CD4-positive, alpha-beta T cell (primary cell): ENCODE measurements around the gene DNAJC8. TPM values are rescaled to one million over a fixed set of nuclear protein-coding genes. Genes with fewer than 3 reads are reported as not detected.

ENCODE experiments used
- ATAC-seq: fragments of 200-7000 bp; cut with Tn5 transposase; one replicate; pipeline ENCODE4 v1.10.0; 2022; ENCODE audit warnings: mild to moderate bottlenecking; ENCODE audit not compliant: poor library complexity
- CTCF ChIA-PET: fragments of 350-600 bp; sonication (Branson Sonifier 250); formaldehyde crosslinking; loops from one replicate; lab custom pipeline; 2021; ENCODE audit warnings: antibody characterized with exemption, inconsistent platforms; lab: Charles Lee
- POLR2A ChIA-PET: fragments of 350-600 bp; sonication (Branson Sonifier 250); formaldehyde crosslinking; loops from one replicate; lab custom pipeline; 2021; ENCODE audit warnings: antibody characterized with exemption, inconsistent platforms; lab: Charles Lee
- DNase-seq, 14 experiments: peaks; one replicate each; pipeline ENCODE4 v3.0.0-alpha.2; 2013 to 2020; ENCODE audit warnings: mixed read lengths in 2 of 14
- H3K27ac ChIP-seq, 2 donors: one replicate each; pipeline versions ENCODE4 v1.5.1 to v1.7.0; 2013; ENCODE audit warnings: low read length in 2 of 2, low read depth in 1 of 2, mild to moderate bottlenecking in 1 of 2
- H3K27me3 ChIP-seq, 2 experiments: 1 replicate in 1 of 2; 2 replicates in 1 of 2; pipeline versions ENCODE4 v1.6.1 to v1.7.0; 2013; ENCODE audit warnings: low read length in 2 of 2, control low read depth in 1 of 2, mild to moderate bottlenecking in 1 of 2, moderate library complexity in 1 of 2; ENCODE audit not compliant: insufficient read depth in 2 of 2, control insufficient read depth in 1 of 2
- H3K36me3 ChIP-seq: one replicate; pipeline ENCODE4 v1.6.1; 2013; ENCODE audit warnings: low read length, control low read depth; ENCODE audit not compliant: insufficient read depth
- H3K4me1 ChIP-seq: one replicate; pipeline ENCODE4 v1.6.1; 2013; ENCODE audit warnings: low read length, control low read depth; ENCODE audit not compliant: insufficient read depth
- H3K4me3 ChIP-seq: one replicate; pipeline ENCODE4 v1.5.1; 2013; ENCODE audit warnings: mild to moderate bottlenecking, low read length, moderate library complexity
- H3K9me3 ChIP-seq, 2 experiments: 1 replicate in 1 of 2; 2 replicates in 1 of 2; pipeline versions ENCODE4 v1.6.1 to v1.7.0; 2013; ENCODE audit warnings: low read length in 2 of 2, mild to moderate bottlenecking in 2 of 2, control low read depth in 1 of 2, moderate library complexity in 1 of 2; ENCODE audit not compliant: control insufficient read depth in 1 of 2, insufficient read depth in 1 of 2
- H3K27ac Mint-ChIP-seq: one replicate; pipeline ENCODE4 v1.8.0; 2020; ENCODE audit warnings: mixed read lengths
- H3K27me3 Mint-ChIP-seq: one replicate; pipeline ENCODE4 v1.8.0; 2021; ENCODE audit warnings: mixed read lengths
- H3K36me3 Mint-ChIP-seq: one replicate; pipeline ENCODE4 v1.8.0; 2021; ENCODE audit warnings: low read depth, mixed read lengths
- H3K4me1 Mint-ChIP-seq: one replicate; pipeline ENCODE4 v1.8.0; 2021; ENCODE audit warnings: low read depth, mixed read lengths
- H3K4me3 Mint-ChIP-seq: one replicate; pipeline ENCODE4 v1.8.0; 2020; ENCODE audit warnings: mild to moderate bottlenecking, mixed read lengths
- H3K9me3 Mint-ChIP-seq: one replicate; pipeline ENCODE4 v1.8.0; 2020; ENCODE audit warnings: mixed read lengths
- intact Hi-C, 2 experiments: fragments of 100-400 bp; cut with DNase I in 1 of 2; cut with micrococcal nuclease in 1 of 2; formaldehyde crosslinking; loops; one replicate each; pipeline versions ENCODE4 v1.15.1 to v1.9.0; 2023 to 2025; cut with DNase I, micrococcal nuclease
- total RNA-seq, 174 experiments: library from RNA in 2 of 174; stranded (reverse) in 2 of 174; gene quantifications; one replicate each; pipeline ENCODE4 v1.2.3 and lab custom pipeline; 2021 to 2026
- TF ChIP-seq, protein P1 (sequence below): fragments of 200-600 bp; IDR thresholded peaks from one replicate; pipeline ENCODE4 v1.8.0; 2022; ENCODE audit warnings: antibody characterized with exemption, mild to moderate bottlenecking

The DNAJC8 gene
- total RNA-seq, 2 experiments from 2014 or later, result 56.3 to 56.9 TPM

DNA sequence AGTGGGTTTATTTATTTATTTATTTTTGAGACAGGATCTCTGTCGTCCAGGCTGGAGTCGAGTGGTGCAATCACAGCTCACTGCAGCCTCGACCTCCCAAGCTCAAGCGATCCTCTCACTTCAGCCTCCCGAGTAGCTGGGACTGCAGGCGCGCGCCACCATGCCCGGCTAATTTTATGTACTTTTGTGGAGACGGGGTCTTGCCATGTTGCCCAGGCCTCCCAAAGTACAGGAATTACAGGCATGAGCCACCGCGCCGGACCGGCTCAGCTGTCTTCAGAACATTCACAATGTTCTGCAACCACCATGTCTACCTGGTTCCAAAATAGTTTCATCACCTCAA, 406 bp upstream of the DNAJC8 start:
- ATAC-seq (no peak), DNase-seq (peak in 1 of 14 experiments; percentile 29)
- Mint-ChIP-seq H3K27me3 (no peaks in the 10 kb centered on the region), H3K4me1 (peaks cover 29% of the 10 kb centered on the region), H3K4me3 (peak overlapping the region; percentile 12), H3K36me3 (peaks cover 28% of the 10 kb centered on the region), H3K27ac (peak overlapping the region; percentile 88), H3K9me3 (no peaks in the 10 kb centered on the region)
- ChIA-PET POLR2A (interaction anchor here (1.3 to 7.9 kb wide), 2 partner anchors 13 to 562 kb away, joined by 3 to 131 read pairs; no protein-coding TSS in a partner anchor), CTCF (no interaction called here)
- Histone ChIP-seq H3K9me3 (no peaks in the 10 kb centered on the region), H3K36me3 (peaks cover 28% of the 10 kb centered on the region), H3K4me3 (peak overlapping the region; percentile 85), H3K27me3 (no peaks in the 10 kb centered on the region), H3K27ac (no peak overlapping the region), H3K4me1 (peaks cover 54% of the 10 kb centered on the region)
- intact Hi-C loops, result loop anchor here in 1 of 2 experiments (2.0 to 5.0 kb wide), 3 partner anchors 14 to 146 kb away; partner anchors contain the start of genes EYA3 and MED18
- TF ChIP-seq, protein P1, sequence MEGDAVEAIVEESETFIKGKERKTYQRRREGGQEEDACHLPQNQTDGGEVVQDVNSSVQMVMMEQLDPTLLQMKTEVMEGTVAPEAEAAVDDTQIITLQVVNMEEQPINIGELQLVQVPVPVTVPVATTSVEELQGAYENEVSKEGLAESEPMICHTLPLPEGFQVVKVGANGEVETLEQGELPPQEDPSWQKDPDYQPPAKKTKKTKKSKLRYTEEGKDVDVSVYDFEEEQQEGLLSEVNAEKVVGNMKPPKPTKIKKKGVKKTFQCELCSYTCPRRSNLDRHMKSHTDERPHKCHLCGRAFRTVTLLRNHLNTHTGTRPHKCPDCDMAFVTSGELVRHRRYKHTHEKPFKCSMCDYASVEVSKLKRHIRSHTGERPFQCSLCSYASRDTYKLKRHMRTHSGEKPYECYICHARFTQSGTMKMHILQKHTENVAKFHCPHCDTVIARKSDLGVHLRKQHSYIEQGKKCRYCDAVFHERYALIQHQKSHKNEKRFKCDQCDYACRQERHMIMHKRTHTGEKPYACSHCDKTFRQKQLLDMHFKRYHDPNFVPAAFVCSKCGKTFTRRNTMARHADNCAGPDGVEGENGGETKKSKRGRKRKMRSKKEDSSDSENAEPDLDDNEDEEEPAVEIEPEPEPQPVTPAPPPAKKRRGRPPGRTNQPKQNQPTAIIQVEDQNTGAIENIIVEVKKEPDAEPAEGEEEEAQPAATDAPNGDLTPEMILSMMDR, result no peak

DNA sequence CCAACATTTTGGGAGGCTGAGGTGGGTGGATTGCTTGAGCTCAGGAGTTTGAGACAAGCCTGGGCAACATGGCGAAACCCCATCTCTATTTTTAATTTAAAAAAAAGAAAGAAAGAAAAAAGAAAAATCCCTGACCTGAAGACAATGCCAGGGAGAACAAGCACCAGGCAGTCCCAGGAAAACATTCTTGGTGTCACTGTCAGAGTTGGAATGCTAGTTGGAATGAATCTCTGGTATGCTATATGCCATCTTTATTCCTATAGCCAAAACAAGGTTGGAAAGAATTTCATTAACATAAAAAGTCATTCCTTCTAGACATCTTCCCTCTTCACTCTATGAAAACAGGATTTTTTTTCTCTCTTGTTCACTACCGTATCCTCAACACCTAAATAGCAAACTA, 2.8 kb downstream of the DNAJC8 start:
- Histone ChIP-seq H3K4me1 (peaks cover 35% of the 10 kb centered on the region), H3K9me3 (no peaks in the 10 kb centered on the region), H3K36me3 (peaks cover 48% of the 10 kb centered on the region), H3K27ac (no peak overlapping the region), H3K27me3 (no peaks in the 10 kb centered on the region), H3K4me3 (no peak overlapping the region)
- POLR2A ChIA-PET, result interaction anchor here (7.9 kb wide), 1 partner anchor 16 kb away, joined by 131 read pairs; no protein-coding TSS in a partner anchor
- TF ChIP-seq, protein P1, result no peak
- Mint-ChIP-seq H3K27ac (peak overlapping the region; percentile 5), H3K27me3 (no peaks in the 10 kb centered on the region), H3K36me3 (peaks cover 58% of the 10 kb centered on the region), H3K4me3 (peak overlapping the region; percentile 73), H3K4me1 (peaks cover 29% of the 10 kb centered on the region), H3K9me3 (no peaks in the 10 kb centered on the region)
- CTCF ChIA-PET, result interaction anchor here (1.8 kb wide), 1 partner anchor 19 kb away, joined by 9 read pairs; no protein-coding TSS in a partner anchor
- ATAC-seq (no peak), DNase-seq (no peak)
- intact Hi-C loops, result loop anchor here in 1 of 2 experiments (5.0 kb wide), 2 partner anchors 97 to 143 kb away; partner anchors contain the start of genes EYA3 and MED18

DNA sequence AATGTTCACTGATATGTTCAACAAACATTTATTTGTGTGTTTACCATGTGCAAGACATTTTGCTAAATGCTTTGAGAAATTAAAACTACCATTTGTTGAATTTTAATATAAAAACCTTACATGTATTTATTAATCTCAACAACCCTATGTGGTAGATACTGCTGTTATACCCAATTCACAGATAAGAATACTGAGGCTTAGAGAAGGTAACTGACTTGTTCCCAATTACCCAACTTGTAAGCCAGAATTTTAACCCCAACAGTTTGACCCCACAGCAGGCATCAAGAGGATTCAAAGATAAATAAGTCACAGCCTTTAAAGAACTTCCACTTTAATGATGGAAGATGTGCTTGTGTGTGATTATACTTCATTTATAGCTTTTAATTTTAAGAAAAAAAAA, 3.7 kb downstream of the DNAJC8 start:
- POLR2A ChIA-PET, result interaction anchor here (7.9 kb wide), 1 partner anchor 17 kb away, joined by 131 read pairs; no protein-coding TSS in a partner anchor
- H3K36me3 Mint-ChIP-seq, result peaks cover 66% of the 10 kb centered on the region

More for the DNA sequence above, 3.7 kb downstream of the DNAJC8 start:
- intact Hi-C loops, result no loop called here
- Mint-ChIP-seq H3K9me3 (no peaks in the 10 kb centered on the region), H3K4me1 (peaks cover 26% of the 10 kb centered on the region), H3K27me3 (no peaks in the 10 kb centered on the region), H3K4me3 (no peak overlapping the region), H3K27ac (no peak overlapping the region)
- Histone ChIP-seq H3K27ac (no peak overlapping the region), H3K4me3 (no peak overlapping the region), H3K4me1 (peaks cover 33% of the 10 kb centered on the region), H3K27me3 (no peaks in the 10 kb centered on the region), H3K36me3 (peaks cover 54% of the 10 kb centered on the region), H3K9me3 (no peaks in the 10 kb centered on the region)
- no peak for ATAC-seq
- TF ChIP-seq, protein P1, result no peak
- DNase-seq, result no peak
- CTCF ChIA-PET, result interaction anchor here (1.8 kb wide), 1 partner anchor 20 kb away, joined by 9 read pairs; no protein-coding TSS in a partner anchor
